H9 (cell line): ENCODE data around the gene SH3BP5L. TPM values are rescaled to one million over a fixed set of nuclear protein-coding genes. Genes with fewer than 3 reads are reported as not detected.

ENCODE experiments used
- DNase-seq: peaks from one replicate; pipeline ENCODE4 v3.0.0-alpha.2; 2017
- H2AFZ ChIP-seq: one replicate; pipeline ENCODE4 v1.6.1; 2013; ENCODE audit warnings: mild to moderate bottlenecking, low read length, control low read depth, moderate library complexity
- H2AK5ac ChIP-seq: 2 replicates; pipeline ENCODE4 v1.6.1; 2013; ENCODE audit warnings: low read length, control low read depth, mixed read lengths; ENCODE audit not compliant: insufficient read length
- H2BK120ac ChIP-seq: one replicate; pipeline ENCODE4 v1.6.1; 2013; ENCODE audit warnings: low read depth, mild to moderate bottlenecking, low read length, control low read depth, inconsistent platforms; ENCODE audit not compliant: poor library complexity, severe bottlenecking
- H2BK12ac ChIP-seq: 2 replicates; pipeline ENCODE4 v1.6.1; 2013; ENCODE audit warnings: low read length, control low read depth, mixed read lengths, low read depth; ENCODE audit not compliant: insufficient read length
- H2BK15ac ChIP-seq: 2 replicates; pipeline ENCODE4 v1.6.1; 2013; ENCODE audit warnings: low read depth, low read length, control low read depth
- H2BK20ac ChIP-seq: one replicate; pipeline ENCODE4 v1.6.1; 2013; ENCODE audit warnings: low read depth, mild to moderate bottlenecking, low read length, control low read depth, inconsistent platforms; ENCODE audit not compliant: poor library complexity, severe bottlenecking
- H2BK5ac ChIP-seq: 2 replicates; pipeline ENCODE4 v1.6.1; 2013; ENCODE audit warnings: low read length, control low read depth, mixed read lengths; ENCODE audit not compliant: insufficient read length
- H3K14ac ChIP-seq: 2 replicates; pipeline ENCODE4 v1.6.1; 2013; ENCODE audit warnings: low read length, control low read depth; ENCODE audit not compliant: insufficient read depth
- H3K18ac ChIP-seq: 2 replicates; pipeline ENCODE4 v1.6.1; 2013; ENCODE audit warnings: low read depth, mild to moderate bottlenecking, mixed read lengths, low read length, control low read depth; ENCODE audit not compliant: insufficient read length
- H3K23ac ChIP-seq: 2 replicates; pipeline ENCODE4 v1.6.1; 2013; ENCODE audit warnings: low read length, control low read depth, mixed read lengths, low read depth; ENCODE audit not compliant: insufficient read length
- H3K23me2 ChIP-seq: 2 replicates; pipeline ENCODE4 v1.6.1; 2013; ENCODE audit warnings: low read depth, mild to moderate bottlenecking, mixed read lengths, low read length, control low read depth; ENCODE audit not compliant: insufficient read length, poor library complexity, severe bottlenecking
- H3K27ac ChIP-seq: 2 replicates; pipeline ENCODE4 v1.5.1; 2013; ENCODE audit warnings: low read length, control low read depth, mixed read lengths, low read depth; ENCODE audit not compliant: insufficient read length
- H3K27me3 ChIP-seq: 2 replicates; pipeline ENCODE4 v1.6.1; 2013; ENCODE audit warnings: low read length, control low read depth, inconsistent platforms; ENCODE audit not compliant: insufficient read depth
- H3K4ac ChIP-seq: 2 replicates; pipeline ENCODE4 v1.6.1; 2013; ENCODE audit warnings: low read depth, mild to moderate bottlenecking, control low read depth, inconsistent platforms, low read length, moderate library complexity
- H3K4me1 ChIP-seq: 2 replicates; pipeline ENCODE4 v1.6.1; 2013; ENCODE audit warnings: low read length, control low read depth, inconsistent platforms; ENCODE audit not compliant: insufficient read depth
- H3K4me2 ChIP-seq: 2 replicates; pipeline ENCODE4 v1.6.1; 2013; ENCODE audit warnings: low read length, control low read depth, mixed read lengths; ENCODE audit not compliant: insufficient read length, insufficient read depth
- H3K56ac ChIP-seq: 2 replicates; pipeline ENCODE4 v1.6.1; 2013; ENCODE audit warnings: low read depth, mild to moderate bottlenecking, mixed read lengths, low read length, control low read depth; ENCODE audit not compliant: insufficient read length
- H3K79me1 ChIP-seq: 2 replicates; pipeline ENCODE4 v1.6.1; 2013; ENCODE audit warnings: low read depth, mild to moderate bottlenecking, moderate library complexity, low read length, control low read depth, inconsistent platforms; ENCODE audit not compliant: insufficient read depth, poor library complexity, severe bottlenecking
- H3K79me2 ChIP-seq: 2 replicates; pipeline ENCODE4 v1.6.1; 2013; ENCODE audit warnings: low read length, control low read depth, inconsistent platforms; ENCODE audit not compliant: insufficient read depth
- H3K9ac ChIP-seq: 2 replicates; pipeline ENCODE4 v1.6.1; 2013; ENCODE audit warnings: low read length, control low read depth, mixed read lengths; ENCODE audit not compliant: insufficient read length; ENCODE audit errors: extremely low read depth
- H3K9me3 ChIP-seq: one replicate; pipeline ENCODE4 v1.6.1; 2013; ENCODE audit warnings: low read depth, low read length, inconsistent platforms; ENCODE audit not compliant: control insufficient read depth
- H3T11ph ChIP-seq: one replicate; pipeline ENCODE4 v1.6.1; 2013; ENCODE audit warnings: mild to moderate bottlenecking, low read length, control low read depth, inconsistent platforms
- H4K20me1 ChIP-seq: one replicate; pipeline ENCODE4 v1.6.1; 2013; ENCODE audit not compliant: control insufficient read depth, insufficient read length, insufficient read depth
- H4K5ac ChIP-seq: 2 replicates; pipeline ENCODE4 v1.6.1; 2013; ENCODE audit warnings: low read depth, mild to moderate bottlenecking, mixed read lengths, low read length, control low read depth; ENCODE audit not compliant: insufficient read length
- H4K8ac ChIP-seq: replicated peaks from 2 replicates; pipeline ENCODE4 v1.6.1; 2013; ENCODE audit warnings: low read length, control low read depth, mixed read lengths, low read depth; ENCODE audit not compliant: insufficient read length
- H4K91ac ChIP-seq: 2 replicates; pipeline ENCODE4 v1.6.1; 2013; ENCODE audit warnings: low read depth, mild to moderate bottlenecking, moderate library complexity, mixed read lengths, low read length, control low read depth; ENCODE audit not compliant: insufficient read length
- H3K27ac Mint-ChIP-seq, 3 experiments: 2 replicates in 2 of 3; 3 replicates in 1 of 3; pipeline ENCODE4 v1.8.0; 2020 to 2021; ENCODE audit warnings: mixed read lengths in 3 of 3, mild to moderate bottlenecking in 1 of 3, moderate library complexity in 1 of 3
- H3K27me3 Mint-ChIP-seq: 2 replicates; pipeline ENCODE4 v1.8.0; 2021; ENCODE audit warnings: low read depth, mild to moderate bottlenecking, moderate library complexity, mixed read lengths
- H3K36me3 Mint-ChIP-seq, 3 experiments: 2 replicates in 2 of 3; 3 replicates in 1 of 3; pipeline ENCODE4 v1.8.0; 2020 to 2021; ENCODE audit warnings: low read depth in 3 of 3, mixed read lengths in 3 of 3; ENCODE audit not compliant: insufficient read depth in 1 of 3
- H3K4me1 Mint-ChIP-seq, 2 experiments: 2 replicates each; pipeline ENCODE4 v1.8.0; 2020; ENCODE audit warnings: mixed read lengths in 2 of 2
- H3K4me3 Mint-ChIP-seq, 2 experiments: 2 replicates in 1 of 2; 3 replicates in 1 of 2; pipeline ENCODE4 v1.8.0; 2020 to 2021; ENCODE audit warnings: mild to moderate bottlenecking in 2 of 2, mixed read lengths in 2 of 2, moderate library complexity in 1 of 2
- H3K9me3 Mint-ChIP-seq, 2 experiments: 2 replicates in 1 of 2; 3 replicates in 1 of 2; pipeline ENCODE4 v1.8.0; 2020; ENCODE audit warnings: mild to moderate bottlenecking in 2 of 2, mixed read lengths in 2 of 2, moderate library complexity in 1 of 2
- CTCF ChIP-seq: fragments of 200-600 bp; sonication (generic); conservative IDR thresholded peaks from 3 replicates; pipeline ENCODE4 v1.8.0; 2021; ENCODE audit warnings: antibody characterized with exemption, mild to moderate bottlenecking
- WGBS: extraction: QIAGEN DNeasy Blood & Tissue Kit; methylation state at CpG from one replicate; pipeline ENCODE4 v1.1.7; 2013; ENCODE audit warnings: missing lambda C conversion rate, low lambda C conversion rate, mixed read lengths; ENCODE audit not compliant: insufficient read length; ENCODE audit errors: extremely low coverage; 5-methylcytosine and 5-hydroxymethylcytosine counted together
- total RNA-seq: library from RNA; stranded (reverse); gene quantifications from 2 replicates; pipeline ENCODE4 v1.2.1, GENCODE V29; 2021

The SH3BP5L gene
- total RNA-seq, 1 experiment from 2014 or later = 27.6 TPM

DNA sequence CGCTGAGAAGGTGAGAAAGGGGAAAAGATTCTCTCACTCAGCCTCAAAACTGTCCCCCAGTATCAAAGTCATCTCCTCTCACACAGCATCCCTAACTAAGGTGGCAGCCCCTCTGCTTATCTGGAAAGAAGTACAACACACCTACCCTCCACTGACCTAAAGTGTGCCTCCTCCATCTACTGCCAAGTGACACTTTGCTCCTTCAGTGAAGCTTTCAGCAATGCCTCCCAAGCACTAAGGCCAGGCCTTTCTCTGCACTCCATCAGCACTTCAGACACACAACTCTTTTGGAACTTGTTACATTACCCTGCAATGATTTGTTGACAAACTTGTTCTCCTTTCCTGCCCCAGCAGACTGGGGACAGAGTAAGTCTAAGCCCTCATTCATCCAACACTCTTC lies 1.4 kb downstream of the SH3BP5L start:
- no peak for DNase-seq
- Histone ChIP-seq H3K27ac (no peak overlapping the region), H3K9ac (no peak overlapping the region), H3K56ac (no peak overlapping the region), H2BK15ac (no peak overlapping the region), H3K14ac (no peak overlapping the region), H3K4me1 (no peaks in the 10 kb centered on the region), H2AFZ (no peak overlapping the region), H4K20me1 (no peaks in the 10 kb centered on the region), H3K23me2 (peaks cover 4% of the 10 kb centered on the region), H4K91ac (no peak overlapping the region), H2BK12ac (no peak overlapping the region), H3K27me3 (no peaks in the 10 kb centered on the region), H3K23ac (no peak overlapping the region), H3K4me2 (no peak overlapping the region), H2AK5ac (no peak overlapping the region), H3K18ac (no peak overlapping the region), H3K4ac (no peak overlapping the region), H3K79me1 (peaks cover 12% of the 10 kb centered on the region), H4K8ac (no peak overlapping the region), H2BK120ac (no peak overlapping the region), H3K79me2 (peaks cover 5% of the 10 kb centered on the region; the same call in 1 of the 2 replicates), H2BK20ac (no peak overlapping the region), H3T11ph (no peak overlapping the region), H4K5ac (no peak overlapping the region), H3K9me3 (no peaks in the 10 kb centered on the region), H2BK5ac (no peak overlapping the region)
- TF ChIP-seq CTCF = no peak
- no peaks in the 10 kb centered on the region; a peak in 2 of 5 replicates for H3K9me3 Mint-ChIP-seq
- peak overlapping the region in 1 of 3 experiments; percentile 48; a peak in 1 of 7 replicates for H3K27ac Mint-ChIP-seq
- peaks cover 20 to 24% of the 10 kb centered on the region in 2 experiments for H3K4me1 Mint-ChIP-seq
- peak overlapping the region; percentile 87 to 90 for H3K4me3 Mint-ChIP-seq
- H3K36me3 Mint-ChIP-seq = peaks cover 13 to 44% (median 36%) of the 10 kb centered on the region in 3 experiments; a peak in 6 of 7 replicates
- no CpG with 5 or more reads among the region's 1 CpG for WGBS
- H3K27me3 Mint-ChIP-seq = no peaks in the 10 kb centered on the region
